ENCODE results near the gene MORC4. TPM values are rescaled to one million over a fixed set of nuclear protein-coding genes. Genes with fewer than 3 reads are reported as not detected.

The MORC4 gene
- polyA plus RNA-seq, 1 donor from 2014 or later: 7.5 TPM

GRCh38 chrX:106912864-106913263 lies 87.1 kb downstream of the MORC4 start:
- TF ChIP-seq REST (IDR thresholded peaks at IDR 0.05; ENCODE audit: borderline replicate concordance) (no peak), EZH2 (IDR thresholded peaks at IDR 0.05; ENCODE audit: borderline replicate concordance, insufficient read depth, low read length, poor library complexity, severe bottlenecking) (no peak), POLR2AphosphoS5 (IDR thresholded peaks at IDR 0.05) (no peak), SMC3 (conservative IDR thresholded peaks at IDR 0.05; ENCODE audit: poor library complexity) (no peak), TAF1 (IDR thresholded peaks at IDR 0.05; ENCODE audit: low read depth) (no peak), EP300 (conservative IDR thresholded peaks at IDR 0.05; ENCODE audit: poor library complexity, severe bottlenecking) (no peak), MXI1 (conservative IDR thresholded peaks at IDR 0.05; ENCODE audit: poor library complexity, severe bottlenecking) (no peak), RAD21 (conservative IDR thresholded peaks at IDR 0.05) (no peak)
- TF ChIP-seq, protein P1, sequence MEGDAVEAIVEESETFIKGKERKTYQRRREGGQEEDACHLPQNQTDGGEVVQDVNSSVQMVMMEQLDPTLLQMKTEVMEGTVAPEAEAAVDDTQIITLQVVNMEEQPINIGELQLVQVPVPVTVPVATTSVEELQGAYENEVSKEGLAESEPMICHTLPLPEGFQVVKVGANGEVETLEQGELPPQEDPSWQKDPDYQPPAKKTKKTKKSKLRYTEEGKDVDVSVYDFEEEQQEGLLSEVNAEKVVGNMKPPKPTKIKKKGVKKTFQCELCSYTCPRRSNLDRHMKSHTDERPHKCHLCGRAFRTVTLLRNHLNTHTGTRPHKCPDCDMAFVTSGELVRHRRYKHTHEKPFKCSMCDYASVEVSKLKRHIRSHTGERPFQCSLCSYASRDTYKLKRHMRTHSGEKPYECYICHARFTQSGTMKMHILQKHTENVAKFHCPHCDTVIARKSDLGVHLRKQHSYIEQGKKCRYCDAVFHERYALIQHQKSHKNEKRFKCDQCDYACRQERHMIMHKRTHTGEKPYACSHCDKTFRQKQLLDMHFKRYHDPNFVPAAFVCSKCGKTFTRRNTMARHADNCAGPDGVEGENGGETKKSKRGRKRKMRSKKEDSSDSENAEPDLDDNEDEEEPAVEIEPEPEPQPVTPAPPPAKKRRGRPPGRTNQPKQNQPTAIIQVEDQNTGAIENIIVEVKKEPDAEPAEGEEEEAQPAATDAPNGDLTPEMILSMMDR (IDR thresholded peaks at IDR 0.05; ENCODE audit: poor library complexity, severe bottlenecking): no peak
- H3K27me3 ChIP-seq (ENCODE audit: insufficient read depth, low read depth, low read length): no peaks in the 10 kb centered on the region

DNA sequence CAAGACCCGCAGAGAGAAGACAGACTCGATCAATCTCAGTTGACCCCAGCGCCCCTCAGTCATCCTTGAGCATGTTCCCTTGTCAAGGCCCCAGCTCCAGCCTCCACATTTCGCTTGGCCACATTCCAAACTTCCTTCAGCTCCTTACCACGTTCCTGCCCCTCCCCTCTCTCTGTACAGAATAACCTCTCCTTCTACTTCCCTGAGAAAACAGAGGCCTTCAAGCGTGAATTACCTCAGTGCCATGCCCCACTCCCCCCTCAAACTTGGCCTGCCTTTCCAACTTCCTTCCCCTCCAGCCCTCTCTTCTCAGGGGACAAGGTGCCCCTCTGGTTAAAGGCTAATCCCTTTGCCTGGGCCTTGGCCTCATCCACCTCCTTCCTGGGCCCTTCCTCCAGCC lies 93.7 kb downstream of the MORC4 start:
- no peak overlapping the region for H3K4me2 ChIP-seq (ENCODE audit: low read length)
- TF ChIP-seq MXI1 (conservative IDR thresholded peaks at IDR 0.05; ENCODE audit: poor library complexity, severe bottlenecking): no peak
- H3F3A ChIP-seq (ENCODE audit: insufficient read depth, low read length, poor library complexity, severe bottlenecking): no peaks in the 10 kb centered on the region
- no peak overlapping the region for H3K27ac ChIP-seq (ENCODE audit: low read length)
- H3K9me2 ChIP-seq (ENCODE audit: insufficient read depth, low read length): no peaks in the 10 kb centered on the region
- no peaks in the 10 kb centered on the region for H4K20me1 ChIP-seq (ENCODE audit: insufficient read depth)
- no peak overlapping the region for H2AFZ ChIP-seq (ENCODE audit: low read depth, low read length)
- H3K27me3 ChIP-seq (ENCODE audit: insufficient read depth, low read depth, low read length): no peaks in the 10 kb centered on the region
- no peak overlapping the region for H3K9ac ChIP-seq (ENCODE audit: low read length)
- H3K4me3 ChIP-seq (ENCODE audit: low read length): no peak overlapping the region
- no peaks in the 10 kb centered on the region for H3K79me2 ChIP-seq (replicated peaks; ENCODE audit: insufficient read depth, low read length)
- no peaks in the 10 kb centered on the region for H3K36me3 ChIP-seq (ENCODE audit: insufficient read depth, low read length)
- H3K9me3 ChIP-seq (ENCODE audit: low read length): no peaks in the 10 kb centered on the region

More at GRCh38 chrX:106912864-106913263, 87.1 kb downstream of the MORC4 start:
- Histone ChIP-seq H3K4me3 (ENCODE audit: low read length) (no peak overlapping the region), H3K4me2 (ENCODE audit: low read length) (no peak overlapping the region), H3K36me3 (ENCODE audit: insufficient read depth, low read length) (no peaks in the 10 kb centered on the region), H3K9ac (ENCODE audit: low read length) (no peak overlapping the region), H3K9me3 (ENCODE audit: low read length) (no peaks in the 10 kb centered on the region), H3K9me2 (ENCODE audit: insufficient read depth, low read length) (no peaks in the 10 kb centered on the region), H3K79me2 (replicated peaks; ENCODE audit: insufficient read depth, low read length) (no peaks in the 10 kb centered on the region), H3K27ac (ENCODE audit: low read length) (no peak overlapping the region), H3F3A (ENCODE audit: insufficient read depth, low read length, poor library complexity, severe bottlenecking) (no peaks in the 10 kb centered on the region), H2AFZ (ENCODE audit: low read depth, low read length) (no peak overlapping the region), H4K20me1 (ENCODE audit: insufficient read depth) (no peaks in the 10 kb centered on the region)

Measured in neural cell (in vitro differentiated cells).